ENCODE measurements around the gene IGSF6.
"Not testable (repeated sequence)": the region's sequence is repeated elsewhere in the genome, so short reads cannot be mapped to it uniquely, and the experiment has no call there.

IGSF6 gene

DNA sequence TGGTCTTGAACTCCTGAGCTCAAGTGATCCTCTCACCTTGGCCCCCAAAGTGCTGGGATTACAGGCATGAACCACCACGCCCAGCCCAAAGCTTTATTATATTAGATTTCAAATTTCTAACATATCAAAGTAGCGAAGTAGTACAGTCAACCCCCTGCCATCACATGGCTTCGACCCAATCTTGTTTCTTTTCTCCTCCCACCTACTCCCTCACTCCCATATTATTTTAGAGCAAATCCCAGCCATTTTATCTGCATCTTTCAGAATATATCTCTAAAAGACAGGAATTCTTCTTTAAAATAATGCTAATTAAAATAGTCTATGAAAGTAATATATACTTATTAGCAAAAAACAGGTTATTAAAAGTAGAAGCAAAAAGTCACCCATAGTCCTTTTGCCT, 893 bp downstream of the IGSF6 start:
- no peak for DNase-seq

DNA sequence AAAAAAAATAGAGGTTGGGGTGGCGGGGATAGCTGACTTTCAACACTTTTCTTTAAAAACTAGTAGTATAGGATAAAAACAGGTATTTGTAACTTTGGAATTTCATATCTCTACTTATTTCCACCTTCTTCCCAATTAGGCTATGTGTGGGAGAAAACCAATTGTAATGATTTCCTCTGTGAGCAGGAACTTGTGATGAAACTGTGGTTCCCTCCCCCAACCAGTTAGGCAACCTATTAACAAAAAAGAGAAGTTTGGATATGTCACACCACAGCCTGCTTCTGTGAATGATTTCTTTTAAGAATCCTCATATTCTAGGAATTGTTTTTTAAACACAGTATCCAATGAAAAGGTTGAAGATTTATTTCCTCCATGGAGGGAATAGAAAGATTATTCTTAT, 1.9 kb downstream of the IGSF6 start:
- DNase-seq, result no peak

DNA sequence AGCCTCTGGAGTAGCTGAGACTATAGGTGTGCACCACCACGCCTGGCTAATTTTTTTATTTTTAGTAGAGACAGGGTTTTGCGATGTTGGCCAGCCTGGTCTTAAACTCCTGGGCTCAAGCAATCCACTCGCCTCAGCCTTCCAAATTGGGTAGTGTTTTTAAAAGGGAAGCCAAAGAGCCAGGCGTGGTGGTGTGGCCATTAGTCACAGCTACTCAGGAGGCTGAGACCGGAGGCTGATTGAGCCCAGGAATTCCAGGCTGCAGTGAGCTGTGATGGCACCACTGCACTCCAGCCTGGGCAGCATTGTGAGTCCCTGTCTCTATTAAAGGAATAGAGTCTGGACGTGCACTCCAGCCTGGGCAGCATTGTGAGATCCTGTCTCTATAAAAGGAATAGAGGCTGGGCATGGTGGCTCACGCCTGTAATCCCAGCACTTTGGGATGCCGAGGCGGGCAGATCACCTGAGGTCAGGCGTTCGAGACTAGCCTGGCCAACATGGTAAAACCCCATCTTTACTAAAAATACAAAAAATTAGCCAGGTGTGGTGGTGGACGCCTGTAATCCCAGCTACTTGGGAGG, 2.5 kb downstream of the IGSF6 start:
- DNase-seq, result not testable (repeated sequence)

- DNase-seq, result no peak
Observed at GRCh38 chr16:21647562-21648164, 4.7 kb downstream of the IGSF6 start.

- no peak for DNase-seq
Observed at GRCh38 chr16:21646721-21647561, 5.5 kb downstream of the IGSF6 start.

- DNase-seq, result no peak
Observed at GRCh38 chr16:21646091-21646490, 6.3 kb downstream of the IGSF6 start.

DNA sequence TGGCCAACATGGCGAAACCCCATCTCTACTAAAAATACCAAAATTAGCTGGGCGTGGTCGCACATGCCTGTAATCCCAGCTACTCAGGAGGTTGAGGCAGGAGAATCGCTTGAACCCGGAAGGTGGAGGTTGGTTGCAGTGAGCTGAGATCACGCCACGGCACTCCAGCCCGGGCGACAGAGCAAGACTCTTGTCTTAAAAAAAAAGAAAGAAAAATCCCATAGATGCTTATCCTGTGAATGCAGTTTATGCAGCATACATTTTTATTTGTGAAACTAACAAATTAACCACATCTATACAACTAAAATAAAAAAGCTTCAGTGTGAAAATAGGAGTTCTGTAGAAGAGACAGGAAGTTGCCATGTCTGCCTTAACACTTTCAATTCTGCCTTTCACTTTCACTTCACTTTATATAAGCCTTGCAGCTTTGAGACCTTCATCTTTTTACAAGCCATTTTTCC, 7.1 kb downstream of the IGSF6 start:
- DNase-seq, result no peak

- DNase-seq, result no peak
Observed at GRCh38 chr16:21644674-21645073, 7.7 kb downstream of the IGSF6 start.

DNA sequence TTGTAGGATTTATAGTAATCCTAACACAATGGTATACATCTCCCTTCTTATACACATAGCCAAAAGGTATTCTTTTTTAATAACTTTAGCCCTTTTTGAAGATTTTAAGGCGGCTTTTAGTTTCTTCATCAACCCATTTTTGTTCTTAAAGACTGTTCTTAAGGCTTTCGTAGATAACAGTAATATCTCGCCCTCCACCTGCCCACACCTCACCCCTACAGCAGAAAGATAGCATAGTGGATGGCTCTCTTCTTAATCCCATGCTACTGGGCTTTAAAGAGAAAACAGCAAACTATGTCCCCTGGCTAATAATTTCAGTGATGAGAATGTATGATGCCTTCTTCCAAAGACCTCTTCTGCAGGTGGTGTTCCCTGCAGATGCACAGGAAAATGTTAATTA, 8.6 kb downstream of the IGSF6 start:
- DNase-seq, result no peak

DNA sequence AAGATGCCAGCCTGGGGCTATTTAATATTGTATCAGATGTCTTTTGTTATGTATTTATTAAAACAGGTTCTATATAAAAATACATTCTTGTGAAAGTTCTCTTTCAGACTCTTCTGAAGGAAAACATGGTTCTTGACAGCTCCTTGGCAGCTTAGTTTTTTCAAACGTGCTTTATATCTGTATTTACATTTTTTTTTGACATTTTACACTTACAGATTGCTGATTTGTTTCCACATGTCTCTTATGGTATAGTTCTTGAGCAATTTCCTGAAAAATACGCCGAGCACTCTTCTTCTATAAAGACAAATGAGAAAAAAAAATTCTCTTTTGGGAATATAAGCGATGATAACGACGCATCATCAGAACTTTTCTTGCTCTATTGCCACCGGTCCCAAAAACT, 9.5 kb downstream of the IGSF6 start:
- DNase-seq, result no peak

- DNase-seq, result no peak
Observed at GRCh38 chr16:21641916-21642315, 10.5 kb downstream of the IGSF6 start.

DNA sequence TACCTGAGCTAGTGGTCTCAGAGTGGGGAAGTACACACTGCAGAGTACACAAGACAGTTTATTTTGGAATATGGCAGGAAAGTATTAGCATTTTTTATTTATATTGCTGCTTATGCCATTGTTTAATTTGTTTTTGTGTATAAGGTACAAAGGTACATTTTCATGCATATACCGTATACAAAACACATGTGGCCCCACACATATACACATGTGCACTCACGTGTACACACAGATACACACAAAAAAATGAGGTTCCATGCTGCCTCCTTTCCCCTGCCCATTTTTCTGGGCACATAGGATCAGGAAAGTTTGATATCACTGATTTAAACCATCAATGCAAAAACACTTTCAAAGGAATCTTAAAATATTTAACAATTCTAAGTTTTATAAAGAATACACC, 12.9 kb downstream of the IGSF6 start:
- no peak for DNase-seq

GRCh38 chr16:21638573-21638975, 13.8 kb downstream of the IGSF6 start:
- DNase-seq, result no peak

- DNase-seq, result no peak
Observed at GRCh38 chr16:21637032-21637968, 15.1 kb downstream of the IGSF6 start.

DNA sequence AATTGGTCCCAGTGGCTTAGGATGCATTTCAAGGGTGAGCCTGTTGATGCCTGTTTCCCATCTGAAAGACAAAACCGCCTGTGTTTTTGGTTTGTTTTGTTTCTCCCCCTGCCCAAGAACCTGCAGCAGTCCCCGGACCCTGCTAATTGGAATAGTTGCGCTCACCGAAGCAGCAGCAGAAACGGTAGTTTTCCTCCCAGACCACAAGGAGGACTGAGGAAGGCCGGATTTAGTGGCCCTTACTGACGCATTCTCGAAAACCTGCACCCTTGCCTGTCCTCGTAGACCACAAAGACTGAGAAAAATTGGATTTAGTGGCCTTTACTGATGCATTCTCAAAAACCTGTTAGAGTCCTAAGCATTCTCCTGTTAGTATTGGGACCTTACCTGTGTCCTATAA, 16.7 kb downstream of the IGSF6 start:
- DNase-seq, result not testable (repeated sequence)

DNA sequence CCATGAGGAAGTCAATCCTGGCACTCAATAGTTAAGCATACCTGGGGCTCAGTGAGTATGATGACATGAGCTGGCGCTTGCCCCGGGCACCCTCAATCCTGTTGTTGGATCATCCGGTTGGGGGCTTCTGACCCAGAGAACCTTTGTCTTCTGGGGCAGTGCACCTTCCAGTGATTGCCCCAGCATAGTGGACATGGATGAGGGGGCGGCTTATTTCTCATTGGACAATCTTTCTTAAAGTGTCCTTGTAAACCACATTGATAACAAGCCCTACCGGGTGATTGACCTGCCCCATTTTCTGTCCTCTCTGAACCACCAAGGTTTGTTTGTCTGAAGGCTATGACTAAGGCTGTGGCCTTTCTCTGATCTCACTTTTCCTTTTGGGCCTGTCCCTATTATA, 18.2 kb downstream of the IGSF6 start:
- no peak for DNase-seq

- DNase-seq, result not testable (repeated sequence)
Observed at GRCh38 chr16:21631951-21632575, 20.3 kb downstream of the IGSF6 start.

DNA sequence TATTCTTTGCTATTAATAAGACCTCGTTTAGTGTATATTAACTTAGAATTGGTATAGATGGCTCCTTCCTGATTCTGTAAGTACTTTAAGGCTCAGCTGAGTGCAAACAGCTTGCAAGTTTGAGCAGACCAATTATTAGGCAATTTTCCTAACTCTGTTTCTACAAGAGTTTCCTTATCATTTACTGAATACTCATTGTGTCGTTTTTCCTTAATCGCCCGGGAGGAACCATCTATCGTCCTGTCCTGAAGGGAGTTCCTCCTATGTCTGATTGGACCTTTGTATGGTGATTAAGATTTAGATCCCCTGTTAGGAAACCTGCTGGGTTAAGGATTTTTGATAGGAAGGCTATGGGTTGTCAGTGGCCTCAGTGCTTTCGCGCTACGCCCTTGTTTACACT, 21.0 kb downstream of the IGSF6 start:
- not testable (repeated sequence) for DNase-seq

DNA sequence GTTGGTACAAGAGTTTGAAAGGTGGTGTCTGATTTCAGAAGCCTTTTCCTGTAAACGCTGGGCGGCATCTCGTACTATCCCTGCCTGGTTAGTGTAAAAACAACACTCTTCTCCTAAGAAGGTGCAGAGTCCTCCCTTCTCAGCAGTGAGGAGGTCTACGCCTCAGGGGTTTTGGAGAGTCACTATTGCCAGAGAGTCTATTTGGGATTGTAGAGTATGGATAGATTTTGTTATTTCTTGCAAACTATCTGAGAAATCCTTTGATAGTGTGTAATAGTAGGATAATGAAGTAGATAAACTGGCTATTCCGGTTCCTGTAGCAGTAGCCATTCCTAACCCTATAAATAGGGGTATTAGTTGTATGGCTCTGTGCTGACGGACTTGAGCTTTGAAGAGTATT, 21.5 kb downstream of the IGSF6 start:
- not testable (repeated sequence) for DNase-seq

DNA sequence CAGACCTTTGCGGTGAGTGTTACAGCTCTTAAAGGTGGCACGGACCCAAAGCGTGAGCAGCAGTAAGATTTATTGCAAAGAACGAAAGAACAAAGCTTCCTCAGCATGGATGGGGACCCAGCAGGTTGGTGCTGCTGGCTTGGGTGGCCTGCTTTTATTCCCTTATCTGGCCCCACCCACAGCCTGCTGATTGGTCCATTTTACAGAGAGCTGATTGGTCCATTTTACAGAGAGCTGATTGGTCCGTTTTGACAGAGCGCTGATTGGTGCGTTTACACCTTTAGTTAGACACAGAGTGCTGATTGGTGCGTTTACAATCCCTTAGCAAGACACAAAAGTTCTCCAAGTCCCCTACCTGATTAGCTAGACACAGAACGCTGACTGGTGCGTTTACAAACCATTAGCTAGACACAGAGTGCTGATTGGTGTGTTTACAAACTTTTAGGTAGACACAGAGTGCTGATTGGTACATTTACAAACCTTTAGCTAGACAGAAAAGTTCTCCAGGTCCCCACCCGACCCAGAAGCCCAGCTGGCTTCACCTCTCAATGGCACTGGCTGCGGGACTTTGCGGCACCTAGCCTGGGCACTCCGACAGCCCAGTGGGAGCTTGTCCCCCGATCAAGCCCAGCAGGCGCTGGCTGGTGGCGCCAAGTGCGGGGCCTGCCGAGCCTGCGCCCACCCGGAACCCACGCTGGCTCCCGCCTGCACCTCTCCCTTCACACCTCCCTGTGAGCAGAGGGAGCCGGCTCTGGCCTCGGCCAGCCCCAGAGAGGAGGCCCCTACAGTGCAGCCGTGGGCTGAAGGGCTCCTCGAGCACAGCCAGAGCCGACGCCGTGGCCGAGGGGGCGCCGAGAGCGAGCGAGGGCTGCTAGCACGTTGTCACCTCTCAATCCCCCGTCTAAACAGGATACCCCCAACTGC, 22.5 kb downstream of the IGSF6 start:
- not testable (repeated sequence) for DNase-seq

DNA sequence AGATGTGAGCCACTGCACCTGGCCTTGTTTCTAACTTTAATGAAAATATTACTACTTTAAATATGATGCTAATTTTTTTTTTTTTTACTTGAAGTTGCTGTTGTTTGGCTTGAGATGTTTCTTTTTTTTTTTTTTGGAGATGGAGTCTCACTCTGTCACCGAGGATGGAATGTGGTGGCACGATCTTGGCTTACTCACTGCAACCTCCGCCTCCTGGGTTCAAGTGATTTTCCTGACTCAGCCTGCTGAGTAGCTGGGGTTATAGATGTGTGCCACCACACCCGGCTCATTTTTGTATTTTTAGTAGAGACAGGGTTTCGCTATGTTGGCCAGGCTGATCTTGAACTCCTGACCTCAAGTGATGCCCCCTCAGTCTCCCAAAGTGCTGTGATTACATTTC, 23.6 kb downstream of the IGSF6 start:
- DNase-seq, result no peak

All from NCI-H1092 (cell line).